ENCODE results near the gene CORO6.

Gene CORO6

GRCh38 chr17:29664743-29665480 lies 42.2 kb upstream of the CORO6 start:
- no peak overlapping the region for H3K4me3 ChIP-seq (replicated peaks; ENCODE audit: low read depth, low read length)
- TF ChIP-seq, protein P1, sequence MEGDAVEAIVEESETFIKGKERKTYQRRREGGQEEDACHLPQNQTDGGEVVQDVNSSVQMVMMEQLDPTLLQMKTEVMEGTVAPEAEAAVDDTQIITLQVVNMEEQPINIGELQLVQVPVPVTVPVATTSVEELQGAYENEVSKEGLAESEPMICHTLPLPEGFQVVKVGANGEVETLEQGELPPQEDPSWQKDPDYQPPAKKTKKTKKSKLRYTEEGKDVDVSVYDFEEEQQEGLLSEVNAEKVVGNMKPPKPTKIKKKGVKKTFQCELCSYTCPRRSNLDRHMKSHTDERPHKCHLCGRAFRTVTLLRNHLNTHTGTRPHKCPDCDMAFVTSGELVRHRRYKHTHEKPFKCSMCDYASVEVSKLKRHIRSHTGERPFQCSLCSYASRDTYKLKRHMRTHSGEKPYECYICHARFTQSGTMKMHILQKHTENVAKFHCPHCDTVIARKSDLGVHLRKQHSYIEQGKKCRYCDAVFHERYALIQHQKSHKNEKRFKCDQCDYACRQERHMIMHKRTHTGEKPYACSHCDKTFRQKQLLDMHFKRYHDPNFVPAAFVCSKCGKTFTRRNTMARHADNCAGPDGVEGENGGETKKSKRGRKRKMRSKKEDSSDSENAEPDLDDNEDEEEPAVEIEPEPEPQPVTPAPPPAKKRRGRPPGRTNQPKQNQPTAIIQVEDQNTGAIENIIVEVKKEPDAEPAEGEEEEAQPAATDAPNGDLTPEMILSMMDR (IDR thresholded peaks at IDR 0.05; ENCODE audit: insufficient read depth, low read length, poor library complexity, severe bottlenecking): no peak
- peaks cover 6% of the 10 kb centered on the region for H3K36me3 ChIP-seq (ENCODE audit: control insufficient read depth, insufficient read depth, low read length)
- H3K27me3 ChIP-seq (replicated peaks; ENCODE audit: control insufficient read depth, insufficient read depth, low read length): no peaks in the 10 kb centered on the region
- no peak for DNase-seq (ENCODE audit: extremely low read depth, insufficient read length)

- no peaks in the 10 kb centered on the region for H3K27me3 ChIP-seq (replicated peaks; ENCODE audit: control insufficient read depth, insufficient read depth, low read length)
- H3K36me3 ChIP-seq (ENCODE audit: control insufficient read depth, insufficient read depth, low read length): peaks cover 4% of the 10 kb centered on the region
- no peak overlapping the region for H3K4me3 ChIP-seq (replicated peaks; ENCODE audit: low read depth, low read length)
- TF ChIP-seq, protein P1 (IDR thresholded peaks at IDR 0.05; ENCODE audit: insufficient read depth, low read length, poor library complexity, severe bottlenecking): no peak
- DNase-seq (ENCODE audit: extremely low read depth, insufficient read length): no peak
Observed at GRCh38 chr17:29663155-29663554, 40.4 kb upstream of the CORO6 start.

DNA sequence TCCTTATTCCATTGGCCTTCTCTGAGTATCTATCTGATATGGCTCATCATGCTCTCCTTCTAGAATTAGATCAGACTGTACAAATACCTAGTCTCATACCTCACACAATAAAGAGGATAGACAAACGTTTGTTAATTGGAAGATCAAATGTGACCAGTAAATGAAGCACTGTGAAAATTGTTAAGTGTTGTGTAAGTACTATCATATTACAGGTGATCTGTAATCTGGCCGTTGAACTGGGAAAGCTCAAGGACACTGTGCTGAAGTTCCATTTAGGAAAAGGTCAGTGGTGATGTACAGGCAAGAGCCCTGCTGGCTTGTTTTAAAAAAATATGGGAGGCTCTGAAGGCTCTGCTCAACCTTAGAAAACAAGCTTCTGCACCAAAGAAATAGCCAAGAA lies 38.5 kb upstream of the CORO6 start:
- Histone ChIP-seq H3K4me3 (replicated peaks; ENCODE audit: low read depth, low read length) (no peak overlapping the region), H3K27me3 (replicated peaks; ENCODE audit: control insufficient read depth, insufficient read depth, low read length) (no peaks in the 10 kb centered on the region), H3K36me3 (ENCODE audit: control insufficient read depth, insufficient read depth, low read length) (peaks cover 4% of the 10 kb centered on the region)
- no peak for DNase-seq (ENCODE audit: extremely low read depth, insufficient read length)
- TF ChIP-seq, protein P1 (IDR thresholded peaks at IDR 0.05; ENCODE audit: insufficient read depth, low read length, poor library complexity, severe bottlenecking): no peak

DNA sequence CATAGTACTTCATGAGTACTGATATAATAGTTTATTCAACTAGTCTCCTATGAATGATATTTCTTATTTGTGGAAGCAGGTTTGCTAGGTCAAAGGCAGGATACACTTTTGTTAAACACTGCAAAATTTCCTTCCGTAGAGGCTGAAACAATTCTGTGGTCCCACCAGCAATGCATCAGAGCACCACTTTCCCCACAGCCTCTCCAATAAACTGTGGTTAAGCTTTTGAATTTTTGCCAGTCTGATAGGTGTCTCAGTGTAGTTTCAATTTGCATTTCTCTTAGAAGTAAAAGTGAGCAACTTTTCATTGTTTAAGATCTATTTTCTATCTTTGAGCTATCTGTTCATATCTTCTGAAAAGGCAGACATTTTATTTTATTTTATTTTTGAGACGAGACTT lies 36.4 kb upstream of the CORO6 start:
- no peak for DNase-seq (ENCODE audit: extremely low read depth, insufficient read length)
- no peaks in the 10 kb centered on the region for H3K27me3 ChIP-seq (replicated peaks; ENCODE audit: control insufficient read depth, insufficient read depth, low read length)
- peaks cover 4% of the 10 kb centered on the region for H3K36me3 ChIP-seq (ENCODE audit: control insufficient read depth, insufficient read depth, low read length)
- TF ChIP-seq, protein P1 (IDR thresholded peaks at IDR 0.05; ENCODE audit: insufficient read depth, low read length, poor library complexity, severe bottlenecking): no peak
- H3K4me3 ChIP-seq (replicated peaks; ENCODE audit: low read depth, low read length): no peak overlapping the region

- no peaks in the 10 kb centered on the region for H3K27me3 ChIP-seq (replicated peaks; ENCODE audit: control insufficient read depth, insufficient read depth, low read length)
- TF ChIP-seq, protein P1 (IDR thresholded peaks at IDR 0.05; ENCODE audit: insufficient read depth, low read length, poor library complexity, severe bottlenecking): no peak
- no peak for DNase-seq (ENCODE audit: extremely low read depth, insufficient read length)
- H3K36me3 ChIP-seq (ENCODE audit: control insufficient read depth, insufficient read depth, low read length): no peaks in the 10 kb centered on the region; the same call in 1 of the 2 replicates
- H3K4me3 ChIP-seq (replicated peaks; ENCODE audit: low read depth, low read length): no peak overlapping the region
Observed at GRCh38 chr17:29655323-29655722, 32.6 kb upstream of the CORO6 start.

All from GM06990 (cell line).